Esophagus muscularis mucosa (tissue), 3 donors: ENCODE data around the gene BTBD1.

Source experiments
- CTCF ChIP-seq, 3 experiments: fragments of 200-600 bp in 2 of 3; fragments of 450-650 bp in 1 of 3; sonication (generic) in 2 of 3; IDR thresholded peaks; one replicate each; pipeline ENCODE4 v1.5.1; 2017 to 2019; ENCODE audit warnings: antibody characterized with exemption in 3 of 3, mild to moderate bottlenecking in 2 of 3, moderate library complexity in 1 of 3
- POLR2A ChIP-seq: fragments of 450-650 bp; IDR thresholded peaks from one replicate; pipeline ENCODE4 v1.6.1; 2017; ENCODE audit warnings: antibody characterized with exemption, moderate library complexity, mild to moderate bottlenecking, low read depth
- POLR2AphosphoS5 ChIP-seq, 2 donors: sonication (generic); formaldehyde crosslinking; IDR thresholded peaks; one replicate each; pipeline ENCODE4 v1.6.1; 2017; ENCODE audit warnings: antibody characterized with exemption in 2 of 2

- TF ChIP-seq POLR2AphosphoS5 (IDR thresholded peaks at IDR 0.05) (no peak), CTCF (IDR thresholded peaks at IDR 0.05) (no peak), POLR2A (no peak)
Observed at GRCh38 chr15:83063551-83063950, 3.5 kb downstream of the BTBD1 start.
